Forelimb muscle (tissue), 1 donor: ENCODE data around the gene ACP5. TPM values are rescaled to one million over a fixed set of nuclear protein-coding genes. Genes with fewer than 3 reads are reported as not detected.

ENCODE experiments used
- DNase-seq: peaks from one replicate; pipeline ENCODE4 v3.0.0-alpha.2; 2013; ENCODE audit warnings: low read depth
- polyA plus RNA-seq: library from polyadenylated mRNA; unstranded; fragments of 120-200 nt; gene quantifications from one replicate; pipeline ENCODE4 v1.2.1, GENCODE V29; 2013; ENCODE audit not compliant: insufficient read length

ACP5 gene
- polyA plus RNA-seq, 1 donor: 1.1 TPM

DNA sequence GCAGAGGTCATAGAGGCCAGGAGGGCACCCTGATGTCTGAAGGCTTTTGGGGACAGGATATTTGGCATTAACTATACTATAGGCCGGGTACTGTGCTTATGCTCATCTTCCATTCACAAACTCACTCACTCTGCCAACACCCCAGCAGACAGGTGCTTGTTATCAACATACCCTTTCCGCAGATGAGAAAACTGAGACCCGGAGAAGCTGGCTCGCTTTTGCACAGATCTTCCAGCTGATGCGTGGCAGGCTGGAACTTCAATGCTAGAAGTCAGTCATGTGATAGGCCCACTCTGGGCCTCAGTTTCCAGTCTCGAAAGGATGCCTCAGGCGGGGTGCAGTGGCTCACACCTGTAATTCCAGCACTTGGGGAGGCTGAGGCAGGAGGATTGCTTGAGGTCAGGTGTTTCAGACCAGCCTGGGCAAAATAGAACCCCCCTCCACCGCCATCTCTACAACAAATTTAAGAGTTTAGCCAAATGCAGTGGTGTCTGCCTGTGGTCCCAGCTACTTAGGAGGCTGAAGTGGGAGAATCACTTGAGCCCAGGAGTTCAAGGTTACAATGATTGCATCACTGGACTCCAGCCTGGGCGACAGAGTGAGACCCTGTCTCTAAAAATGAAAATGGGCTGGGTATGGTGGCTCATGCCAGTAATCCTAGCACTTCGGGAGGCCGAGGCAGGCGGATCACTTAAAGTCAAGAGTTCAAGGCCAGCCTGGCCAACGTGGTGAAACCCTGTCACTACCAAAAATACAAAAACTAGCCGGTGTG is 29.3 kb downstream of the ACP5 start:
- no peak for DNase-seq

DNA sequence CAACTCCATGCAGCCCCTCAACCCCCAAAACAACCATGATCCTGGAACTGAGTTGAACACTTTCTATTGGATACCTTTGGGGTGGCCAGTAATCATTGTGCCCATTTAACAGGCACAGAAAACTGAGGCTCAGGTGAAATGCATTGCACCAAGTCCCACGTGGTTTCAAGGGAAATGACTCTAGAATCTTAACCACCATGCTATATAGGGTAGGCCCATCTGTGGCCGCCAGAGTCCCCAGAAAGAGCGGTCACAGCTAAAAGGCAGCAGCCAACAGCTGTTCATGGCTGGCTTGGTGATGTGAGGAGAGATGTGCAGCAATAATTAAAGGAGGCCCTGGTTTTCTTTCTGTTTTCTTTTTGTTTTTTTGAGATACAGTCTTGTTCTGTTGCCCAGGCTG is 36.2 kb downstream of the ACP5 start:
- no peak for DNase-seq

DNA sequence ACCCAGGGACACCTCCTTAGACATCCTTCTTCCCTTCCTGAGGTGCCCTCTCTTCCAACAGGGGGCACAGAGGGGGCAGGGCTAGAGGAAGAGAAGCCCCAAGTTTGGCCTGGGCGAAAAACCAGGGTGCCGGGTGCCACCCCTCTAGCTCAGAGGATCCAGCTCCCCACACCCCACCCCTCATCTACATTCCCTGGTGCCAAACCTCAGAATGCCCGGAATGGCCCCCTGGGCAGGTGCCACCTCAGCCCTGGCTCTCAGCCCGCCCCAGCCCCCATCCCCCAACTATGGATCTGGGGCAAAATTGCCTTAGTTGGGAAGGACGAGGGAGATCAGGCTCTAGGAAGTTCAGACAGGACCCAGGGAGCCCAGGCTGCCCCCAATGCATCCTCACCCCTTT is 36.8 kb downstream of the ACP5 start:
- DNase-seq: no peak

DNA sequence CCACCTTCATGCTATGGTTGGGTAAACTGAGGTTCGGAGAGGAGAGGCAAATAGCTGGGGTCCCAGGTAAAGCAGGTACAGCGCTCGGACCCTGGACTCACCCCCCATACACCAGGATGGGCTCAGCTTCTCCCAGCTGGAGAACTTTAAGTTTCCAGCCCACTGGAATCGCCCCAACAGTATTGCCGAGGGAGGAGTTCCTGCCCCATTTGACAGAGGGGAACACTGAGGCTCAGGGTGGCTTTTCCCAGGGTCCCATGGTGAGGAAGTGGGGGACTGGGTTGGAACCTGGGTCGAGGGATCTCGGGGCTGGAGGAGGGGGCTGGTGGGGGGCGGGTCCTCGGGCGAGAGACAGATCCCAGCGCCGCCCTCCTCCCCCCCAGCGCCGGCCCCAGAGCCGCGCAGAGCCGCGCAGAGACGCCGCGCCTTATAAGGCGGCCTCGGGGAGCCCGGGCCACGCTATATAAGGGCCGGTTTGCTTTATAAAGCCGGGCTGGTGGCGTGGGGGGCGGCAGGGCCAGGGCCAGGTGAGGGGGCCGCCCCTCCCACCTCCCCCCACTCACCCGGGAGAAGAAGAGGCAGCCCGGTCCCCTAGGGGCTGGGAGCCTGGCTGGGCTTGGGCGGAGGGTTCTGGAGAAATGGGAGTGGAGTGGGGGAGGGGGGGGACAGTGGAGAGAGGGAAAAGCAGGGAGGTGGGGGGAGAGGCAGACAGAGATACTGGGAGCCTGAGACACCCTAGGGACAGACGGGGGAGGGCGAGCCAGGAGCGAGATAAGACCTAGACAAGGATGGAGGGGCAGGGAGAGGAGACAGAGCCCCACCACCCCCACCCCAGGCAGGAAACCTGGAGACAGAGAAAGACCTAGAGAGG is 37.7 kb downstream of the ACP5 start:
- DNase-seq: no peak

DNA sequence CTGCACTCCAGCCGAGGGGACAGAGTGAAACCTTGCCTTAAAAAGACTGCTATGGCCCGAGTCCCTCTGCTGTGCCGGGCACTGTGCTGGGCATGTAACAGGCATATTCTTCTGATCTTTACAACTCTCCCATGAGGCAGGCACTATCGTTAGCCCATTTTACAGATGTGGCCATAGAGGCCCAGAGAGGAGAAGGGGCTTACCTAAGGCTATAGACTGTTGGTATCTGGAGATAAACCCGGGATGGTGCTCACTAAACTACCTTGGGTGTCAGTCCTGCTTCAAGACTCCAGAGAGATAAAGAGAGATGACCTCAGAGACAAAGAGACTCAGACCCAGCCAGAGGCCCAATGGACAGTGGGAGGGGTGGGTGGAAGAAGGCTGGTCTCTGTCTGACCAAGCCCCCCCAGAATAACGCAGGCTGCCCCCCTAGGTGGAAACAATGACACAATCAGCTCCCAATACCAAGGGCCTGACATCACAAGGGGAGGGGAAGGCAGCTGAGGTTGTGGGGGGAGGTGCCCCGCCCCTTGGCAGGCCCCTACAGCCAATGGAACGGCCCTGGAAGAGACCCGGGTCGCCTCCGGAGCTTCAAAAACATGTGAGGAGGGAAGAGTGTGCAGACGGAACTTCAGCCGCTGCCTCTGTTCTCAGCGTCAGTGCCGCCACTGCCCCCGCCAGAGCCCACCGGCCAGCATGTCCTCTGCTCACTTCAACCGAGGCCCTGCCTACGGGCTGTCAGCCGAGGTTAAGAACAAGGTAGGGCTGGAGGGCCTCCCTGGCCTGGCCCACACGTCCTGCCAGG is 39.0 kb downstream of the ACP5 start, which contains the start of gene CNN1:
CNN1 (plus strand) TSS at position 620 of the 805 bp plus-strand sequence; CDS start at position 697, 77 bp downstream.
- DNase-seq: no peak

DNA sequence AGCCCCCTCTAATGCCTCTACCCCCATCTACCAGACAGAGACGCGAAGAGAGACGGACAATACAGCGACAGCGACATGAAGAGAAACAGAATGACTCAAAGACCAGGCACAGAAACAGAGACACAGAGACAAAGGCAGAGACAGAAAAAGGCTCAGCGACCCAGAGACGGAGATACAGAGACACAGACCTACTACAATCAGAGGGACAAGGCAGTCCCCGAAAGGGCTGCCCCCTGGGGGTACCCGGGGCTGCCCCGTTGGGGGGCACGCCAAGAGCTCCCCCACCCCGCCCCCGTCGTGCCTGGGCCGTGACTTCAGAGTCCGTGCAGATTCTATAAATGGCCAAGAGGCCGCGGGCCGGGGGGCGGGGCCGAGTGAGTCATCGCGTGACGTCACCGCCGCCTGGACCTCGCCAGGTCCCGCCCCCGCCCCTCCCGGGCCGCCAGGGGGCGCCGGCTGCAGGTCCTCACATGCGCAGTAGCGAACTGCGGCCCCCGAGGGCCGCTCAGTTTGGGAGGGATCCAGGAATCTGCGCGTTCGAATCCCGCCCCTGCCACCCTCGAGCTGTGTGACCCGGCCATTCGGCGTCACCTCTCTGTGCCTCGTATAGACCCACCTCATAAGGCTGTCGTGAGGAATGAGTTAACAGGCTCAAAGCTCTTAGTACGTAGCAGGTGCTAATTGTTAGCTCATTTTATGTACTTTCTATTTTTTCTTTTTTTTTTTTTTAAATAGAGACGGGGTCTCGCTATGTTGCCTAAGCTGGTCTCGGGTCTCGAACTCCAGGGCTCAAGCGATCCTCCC is 41.5 kb downstream of the ACP5 start:
- DNase-seq: no peak

DNA sequence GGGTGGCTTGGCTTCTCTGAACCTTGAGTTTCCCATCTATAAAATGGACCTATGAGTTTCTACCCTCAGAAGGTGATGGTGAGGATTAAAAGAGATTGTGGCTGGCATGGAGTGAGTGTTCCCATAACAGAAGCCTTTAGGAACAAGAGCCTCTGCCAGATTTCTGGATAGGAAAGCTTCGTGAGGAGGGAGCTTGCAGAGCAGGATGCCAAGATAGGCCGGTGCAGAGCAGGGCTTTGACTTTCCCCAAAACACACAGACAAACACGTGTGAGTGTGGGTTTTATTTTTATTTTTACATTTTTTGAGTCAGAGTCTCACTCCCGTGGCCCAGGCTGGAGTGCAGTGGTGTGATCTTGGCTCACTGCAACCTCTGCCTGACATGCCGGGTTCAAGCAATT is 42.5 kb downstream of the ACP5 start:
- DNase-seq: no peak

DNA sequence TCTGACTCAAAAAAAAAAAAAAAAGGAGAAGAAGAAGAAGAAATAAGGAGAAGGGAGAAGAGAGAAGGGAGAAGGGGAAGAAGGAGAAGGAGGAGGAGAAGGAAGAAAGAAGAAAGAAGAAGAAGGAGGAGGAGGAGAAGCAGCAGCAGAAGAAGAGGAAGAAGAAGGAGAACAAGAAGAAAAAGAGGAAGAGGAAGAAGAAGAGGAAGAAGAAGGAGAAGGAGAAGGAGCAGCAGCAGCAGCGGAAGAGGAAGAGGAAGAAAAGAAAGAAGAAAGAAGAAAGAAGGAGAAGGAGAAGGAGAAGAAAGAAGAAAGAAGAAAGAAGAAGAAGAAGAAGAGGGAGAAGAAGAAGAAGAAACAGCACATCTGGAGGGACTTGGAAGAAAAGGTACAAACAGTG is 42.9 kb downstream of the ACP5 start:
- no peak for DNase-seq

DNA sequence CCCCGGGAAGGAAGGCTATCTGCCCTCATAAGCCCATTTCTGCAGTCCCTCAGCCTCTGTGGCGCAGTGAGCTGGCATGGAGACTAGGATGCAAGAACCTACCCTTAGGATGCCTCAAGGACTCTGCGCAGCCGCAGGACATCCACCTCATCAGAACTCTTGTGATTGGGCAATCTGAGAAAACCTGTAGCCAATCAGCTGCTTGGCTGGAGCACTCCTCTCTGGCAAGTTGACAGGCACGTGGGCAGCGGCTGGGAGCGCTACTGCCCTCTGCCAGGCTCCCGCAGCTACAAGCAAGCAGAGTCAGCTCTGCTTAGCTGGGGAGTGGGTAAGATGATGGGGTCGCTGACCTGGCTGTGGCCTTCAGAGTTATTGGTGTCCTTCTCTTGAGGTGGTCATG is 47.0 kb downstream of the ACP5 start:
- DNase-seq: no peak

DNA sequence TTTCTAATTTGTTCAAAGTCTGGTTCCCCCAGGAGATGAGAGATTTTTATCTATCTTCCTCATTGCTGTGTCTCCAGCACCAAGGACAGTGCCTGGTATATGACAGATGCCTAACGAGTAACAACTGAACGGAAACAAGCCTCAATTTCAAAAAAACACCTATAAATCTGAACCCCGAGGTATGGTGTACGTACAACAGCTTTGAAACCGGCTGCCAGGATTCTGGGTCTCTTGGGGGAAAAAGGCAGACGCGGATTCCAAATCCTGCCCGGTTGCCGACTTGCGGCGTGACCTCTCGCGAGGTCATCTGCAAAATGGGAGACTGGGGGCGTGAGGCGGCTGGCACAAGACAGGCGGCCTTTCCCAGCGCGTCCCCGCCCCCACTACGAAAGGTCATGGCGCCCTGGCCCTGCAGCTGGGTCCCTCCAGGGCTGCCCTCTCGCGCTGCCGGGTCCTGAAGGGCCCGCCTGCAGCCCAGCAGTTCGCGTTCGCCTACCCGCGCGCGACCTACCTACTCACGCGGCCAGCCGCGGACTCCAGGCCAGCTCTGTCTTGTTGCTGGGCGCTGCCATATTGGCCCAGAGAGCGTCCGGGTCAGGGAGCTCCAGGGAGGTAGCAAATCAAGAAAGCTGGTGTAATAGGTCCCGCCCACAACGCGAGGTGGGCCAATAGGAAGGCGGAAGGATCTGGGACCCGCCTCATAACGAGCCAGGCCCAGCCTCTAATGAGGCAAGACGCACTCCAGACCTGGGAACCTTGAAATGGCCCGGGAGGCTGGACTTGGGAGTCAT is 48.7 kb downstream of the ACP5 start, which contains the start of gene ECSIT:
ECSIT (minus strand) TSS at position 584 of the 791 bp plus-strand sequence. CDS start 9,964 bp downstream, outside the sequence.
- DNase-seq: peak; percentile 92

Other genes starting within 250 kb of the ACP5 start
- 5.2 TPM for gene RAB3D, start 238.0 kb downstream of the ACP5 start, polyA plus RNA-seq
- gene TMEM205, start 231.4 kb downstream of the ACP5 start, polyA plus RNA-seq: 44.9 TPM
- gene CCDC159, start 231.1 kb downstream of the ACP5 start, polyA plus RNA-seq: 7.6 TPM
- 11.3 TPM for gene PLPPR2, start 222.2 kb downstream of the ACP5 start, polyA plus RNA-seq
- 1.3 TPM for gene SWSAP1, start 203.0 kb downstream of the ACP5 start, polyA plus RNA-seq
- gene EPOR, start 193.3 kb downstream of the ACP5 start, polyA plus RNA-seq: 2.9 TPM
- gene RGL3, start 158.3 kb downstream of the ACP5 start, polyA plus RNA-seq: 0.40 TPM
- 0.20 TPM for gene ODAD3, start 142.5 kb downstream of the ACP5 start, polyA plus RNA-seq
- gene PRKCSH, start 142.0 kb downstream of the ACP5 start, polyA plus RNA-seq: 158 TPM
- gene ELAVL3, start 96.6 kb downstream of the ACP5 start, polyA plus RNA-seq: 0.04 TPM
- gene ZNF653, start 71.8 kb downstream of the ACP5 start, polyA plus RNA-seq: 6.0 TPM
- gene ECSIT, start 48.5 kb downstream of the ACP5 start, polyA plus RNA-seq: 38.2 TPM
- 179 TPM for gene CNN1, start 38.8 kb downstream of the ACP5 start, polyA plus RNA-seq
- gene ELOF1, start 18.4 kb downstream of the ACP5 start, polyA plus RNA-seq: 31.8 TPM
- 11.7 TPM for gene ZNF627, start 19.8 kb upstream of the ACP5 start, polyA plus RNA-seq
- 3.5 TPM for gene ZNF823, start 161.3 kb upstream of the ACP5 start, polyA plus RNA-seq
- gene ZNF441, start 189.4 kb upstream of the ACP5 start, polyA plus RNA-seq: 5.3 TPM
- 3.5 TPM for gene ZNF491, start 220.9 kb upstream of the ACP5 start, polyA plus RNA-seq
- gene ZNF440, start 236.6 kb upstream of the ACP5 start, polyA plus RNA-seq: 5.7 TPM